CMK (cell line): ENCODE measurements around the gene PLB1.
"Not testable (repeated sequence)": the region's sequence is repeated elsewhere in the genome, so short reads cannot be mapped to it uniquely, and the experiment has no call there.

ENCODE experiments used
- DNase-seq: peaks from one replicate; pipeline ENCODE4 v3.0.0-alpha.2; 2010; ENCODE audit warnings: low read depth

PLB1 gene

GRCh38 chr2:28645553-28645952 lies 149.7 kb downstream of the PLB1 start:
- DNase-seq = no peak

DNA sequence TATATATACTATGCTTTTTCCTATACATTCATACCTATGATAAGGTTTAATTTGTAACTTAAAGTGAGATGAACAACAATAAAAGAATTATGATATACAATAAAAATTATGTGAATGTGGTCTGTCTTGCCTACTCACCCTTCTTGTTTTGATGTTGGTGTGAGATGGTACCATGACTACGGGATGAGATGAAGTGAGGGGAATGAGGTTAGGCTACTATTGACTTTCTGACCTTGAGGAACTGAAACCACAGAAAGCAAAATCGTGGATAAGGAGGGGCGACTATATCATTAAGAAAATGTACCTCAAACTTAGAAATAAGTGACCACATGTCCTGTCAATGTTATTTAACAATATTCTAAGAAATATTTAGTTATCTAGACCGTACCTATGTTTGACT lies 151.8 kb downstream of the PLB1 start:
- DNase-seq = no peak

DNA sequence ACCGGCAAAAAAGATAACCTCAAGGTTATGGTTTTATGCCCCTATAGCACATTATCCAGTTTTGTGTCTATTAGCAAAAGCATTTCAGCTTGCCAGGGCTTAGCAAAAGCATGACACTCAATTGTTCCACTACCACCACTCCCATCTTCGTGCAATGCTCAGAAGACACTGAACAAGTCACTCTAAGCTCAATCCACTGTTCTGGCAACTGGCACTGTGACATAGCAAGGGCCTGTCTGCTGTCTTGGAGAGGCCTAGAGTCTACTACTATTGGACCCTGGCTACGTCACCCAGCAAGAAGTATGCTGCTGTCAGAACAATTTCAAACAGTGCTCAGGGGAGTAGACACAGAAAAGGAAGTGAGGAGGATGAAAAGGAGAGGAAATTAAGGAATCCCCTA lies 152.3 kb downstream of the PLB1 start:
- DNase-seq = no peak

GRCh38 chr2:28648671-28649395 lies 153.0 kb downstream of the PLB1 start:
- no peak for DNase-seq

GRCh38 chr2:28649481-28650265 lies 153.8 kb downstream of the PLB1 start:
- no peak for DNase-seq

DNA sequence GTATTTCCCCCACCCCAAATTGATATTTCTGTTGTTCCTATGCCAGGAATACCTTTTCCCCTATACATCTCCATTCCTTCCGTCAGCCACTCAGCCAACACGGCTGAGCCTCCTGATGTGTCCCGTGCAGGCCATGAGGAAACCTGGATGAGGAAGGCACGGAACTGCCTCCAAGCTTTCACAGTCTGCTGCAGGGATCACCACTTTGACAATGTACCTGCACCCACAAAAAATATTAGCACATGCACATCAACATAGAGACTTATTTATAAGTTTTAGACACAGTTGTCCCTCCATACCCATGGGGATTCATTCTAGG lies 154.4 kb downstream of the PLB1 start:
- no peak for DNase-seq

- DNase-seq = no peak
These were observed 156.4 kb downstream of the PLB1 start for GRCh38 chr2:28652217-28652616.

DNA sequence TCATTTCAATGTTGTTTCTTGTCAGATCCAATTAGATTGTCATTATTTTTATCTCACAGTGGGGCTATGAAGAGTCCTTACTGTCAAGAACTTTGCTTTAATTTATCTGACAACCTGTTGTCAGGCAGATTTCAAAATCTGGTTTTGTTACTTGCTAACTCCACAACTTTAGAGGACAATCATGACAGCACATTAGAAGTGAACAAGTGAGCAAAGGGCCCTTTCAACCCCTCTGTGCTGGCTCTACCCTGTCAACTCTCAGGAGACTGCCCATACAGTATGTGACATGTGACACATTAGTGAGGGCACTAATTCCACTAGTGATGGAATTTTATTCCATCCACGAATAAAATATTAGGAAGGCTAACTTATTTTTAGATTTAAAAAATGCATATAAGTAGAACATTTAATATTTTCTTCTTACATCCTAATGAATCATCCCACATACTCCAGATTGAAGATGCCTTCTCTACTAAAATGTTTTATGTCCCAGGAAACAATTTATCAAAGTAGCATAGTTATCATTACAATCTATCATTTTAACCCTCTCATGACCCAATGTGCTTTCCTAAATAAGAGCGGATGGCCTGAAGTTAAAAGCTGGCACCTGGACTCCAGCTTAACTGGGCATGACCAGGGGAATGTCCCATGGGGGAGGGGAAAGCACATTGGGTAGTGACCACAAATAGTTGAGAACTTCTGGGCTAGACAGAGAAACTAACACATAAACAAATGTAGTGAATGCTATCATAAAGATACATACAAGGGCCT lies 158.2 kb downstream of the PLB1 start:
- no peak for DNase-seq

DNA sequence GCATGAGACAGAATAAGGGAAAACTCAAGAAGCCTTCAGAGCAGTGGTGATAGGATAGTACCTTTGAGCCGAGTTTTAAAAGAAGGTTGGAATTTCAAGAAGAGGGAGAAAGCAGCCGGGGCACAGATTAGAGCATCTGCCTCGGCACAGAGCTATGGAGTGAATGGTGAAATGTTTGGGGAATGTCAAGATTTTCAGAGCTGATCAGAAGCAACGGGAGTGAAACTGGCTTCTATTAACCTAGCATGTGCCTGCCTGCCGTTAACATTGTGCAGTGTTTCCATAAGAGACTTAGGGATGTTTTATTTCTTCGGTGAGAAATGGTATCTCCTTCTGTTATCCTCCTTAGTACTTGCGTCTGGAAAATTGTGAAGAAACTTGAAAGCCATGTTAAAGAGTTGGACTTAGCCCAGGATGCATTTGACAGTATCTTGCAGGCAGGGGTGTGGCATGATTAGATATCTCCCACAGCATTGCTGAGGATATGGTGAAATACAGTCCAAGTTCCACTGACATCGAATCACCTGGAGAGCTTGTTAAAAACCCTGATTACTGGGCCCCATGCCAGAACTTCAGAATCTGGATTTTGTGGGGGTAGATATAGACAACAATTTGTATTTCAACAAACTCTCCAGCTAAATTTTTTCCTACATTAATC lies 158.9 kb downstream of the PLB1 start:
- no peak for DNase-seq

- no peak for DNase-seq
These were observed 161.2 kb downstream of the PLB1 start for GRCh38 chr2:28656937-28657615.

GRCh38 chr2:28658369-28658768 lies 162.5 kb downstream of the PLB1 start:
- no peak for DNase-seq

DNA sequence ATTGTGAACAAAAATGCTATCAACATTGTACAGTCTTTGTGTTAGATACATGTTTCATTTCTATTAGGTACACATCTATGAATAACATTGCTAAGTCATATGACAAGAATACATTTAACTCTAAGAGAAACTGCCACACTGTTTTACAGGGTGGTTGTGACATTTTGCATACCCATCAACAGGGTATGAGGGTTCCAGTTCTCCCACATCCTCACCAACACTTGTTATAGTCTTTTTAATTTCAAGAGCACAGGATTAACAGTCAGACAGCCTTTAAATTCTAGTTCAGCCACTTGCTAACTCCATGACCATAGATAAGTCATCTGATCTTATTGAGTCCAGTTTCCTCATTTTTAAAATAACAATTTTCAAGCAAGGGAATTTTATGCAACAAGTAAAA lies 163.3 kb downstream of the PLB1 start:
- DNase-seq = no peak

DNA sequence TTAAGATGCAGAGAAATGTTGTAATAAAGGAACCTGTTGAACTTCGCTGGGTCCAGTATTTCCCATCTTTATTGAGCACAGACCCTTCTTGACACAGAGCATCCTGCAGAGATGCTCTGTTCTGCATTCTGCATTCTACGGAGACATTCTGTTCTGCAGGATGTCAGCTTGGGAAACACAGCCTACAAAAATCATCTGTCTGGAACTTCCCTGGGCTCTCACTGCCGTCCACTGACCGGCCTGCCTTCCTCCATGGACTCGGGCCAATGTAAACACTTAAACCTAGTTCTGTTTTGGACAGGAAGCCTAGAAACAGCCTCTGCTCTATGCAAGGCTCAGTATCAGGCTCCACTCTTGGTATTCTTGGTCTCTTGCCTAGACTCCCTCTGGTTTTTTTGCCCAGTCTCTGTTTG lies 165.7 kb downstream of the PLB1 start:
- DNase-seq = no peak

- DNase-seq = no peak
These were observed 166.2 kb downstream of the PLB1 start for GRCh38 chr2:28662044-28662443.

DNA sequence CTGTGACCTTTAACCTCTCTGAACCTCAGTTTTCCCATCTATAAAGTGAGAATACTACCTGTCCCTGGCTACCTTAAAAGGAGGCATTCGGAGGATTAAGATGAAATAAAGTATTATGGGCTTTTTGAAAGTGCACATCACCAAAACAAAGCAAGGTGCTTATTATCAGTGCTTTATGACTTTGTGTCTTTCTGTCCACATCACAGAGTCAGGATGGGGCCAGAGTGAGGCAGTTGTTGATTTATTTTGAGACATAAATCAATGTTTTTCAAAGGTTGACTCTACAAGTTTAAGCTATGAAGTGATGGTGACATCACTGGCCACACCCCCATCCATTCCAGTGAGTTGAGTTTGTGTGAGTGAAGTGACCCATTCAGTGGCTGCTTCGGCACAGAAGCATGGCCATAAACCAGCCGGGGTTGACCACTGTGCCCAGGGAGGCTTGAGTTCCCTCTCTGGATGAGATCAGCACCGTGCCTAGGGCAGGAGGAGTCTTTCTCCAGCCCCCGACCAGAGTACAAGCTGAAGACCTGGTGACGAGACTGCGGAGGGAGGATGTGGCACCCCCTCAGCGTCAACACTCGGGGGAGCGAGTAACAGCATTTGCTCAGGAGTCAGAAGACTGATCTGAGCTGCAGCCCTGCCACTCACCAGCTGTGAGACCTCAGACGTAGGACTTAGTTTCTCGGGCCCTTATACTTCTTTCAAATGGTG lies 166.8 kb downstream of the PLB1 start:
- DNase-seq = no peak

- DNase-seq = no peak
These were observed 167.5 kb downstream of the PLB1 start for GRCh38 chr2:28663359-28663758.

GRCh38 chr2:28664120-28664842 lies 168.4 kb downstream of the PLB1 start:
- DNase-seq = no peak

DNA sequence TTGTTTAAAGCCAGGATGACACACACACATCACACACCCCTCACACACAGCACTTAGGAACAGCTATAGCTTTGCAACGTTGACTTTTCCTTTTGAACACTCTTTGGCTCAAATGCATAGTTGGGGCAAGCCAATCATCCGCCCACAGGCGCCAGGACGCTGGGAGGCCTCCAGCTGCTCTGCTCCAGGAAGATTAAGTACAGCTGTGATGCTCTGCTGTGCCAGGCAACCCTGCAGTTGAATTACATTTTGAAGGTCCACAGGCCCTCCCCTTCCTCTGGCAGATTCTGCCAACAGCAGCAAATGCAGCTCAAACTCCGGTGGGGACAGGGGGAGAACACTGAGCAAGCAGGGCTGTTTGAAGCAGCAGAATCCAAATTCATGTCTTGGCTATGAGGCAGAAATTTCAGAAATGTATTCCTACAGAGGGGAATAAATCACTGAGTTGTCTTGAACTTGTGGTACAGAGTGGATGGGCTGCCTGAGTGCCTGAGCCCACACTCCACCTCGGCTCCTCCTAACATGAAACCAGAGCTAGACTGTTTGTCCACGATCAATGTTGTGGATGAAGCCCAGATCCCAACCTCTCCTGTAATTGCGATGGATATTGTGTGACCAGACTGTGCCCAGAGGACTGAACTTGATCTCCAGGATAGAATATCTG lies 169.3 kb downstream of the PLB1 start:
- DNase-seq = no peak

DNA sequence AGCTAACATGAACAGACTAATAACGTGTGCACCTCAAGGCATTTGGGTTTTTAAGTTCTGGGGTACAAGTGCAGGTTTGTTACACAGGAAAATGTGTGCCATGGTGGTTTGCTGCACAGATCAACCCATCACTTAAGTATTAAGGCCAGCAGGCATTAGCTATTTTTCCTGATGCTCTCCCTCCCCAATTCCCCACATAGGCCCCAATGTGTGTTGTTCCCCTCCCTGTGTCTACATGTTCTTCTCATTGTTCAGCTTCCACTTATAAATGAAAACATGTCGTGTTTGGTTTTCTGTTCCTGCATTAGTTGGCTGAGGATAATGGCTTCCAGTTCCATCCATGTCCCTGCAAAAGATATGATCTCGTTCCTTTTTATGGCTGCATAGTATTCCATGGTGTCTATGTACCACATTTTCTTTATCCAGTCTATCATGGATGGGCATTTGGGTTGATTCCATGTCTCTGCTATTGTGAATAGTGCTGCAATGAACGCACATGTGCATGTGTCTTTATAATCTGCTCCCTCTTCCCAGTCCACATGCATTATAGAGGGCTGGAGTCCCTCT lies 170.0 kb downstream of the PLB1 start:
- not testable (repeated sequence) for DNase-seq
